ENCODE data around the gene MBD3.
"Not testable (repeated sequence)": the region's sequence is repeated elsewhere in the genome, so short reads cannot be mapped to it uniquely, and the experiment has no call there.

The MBD3 gene, protein sequence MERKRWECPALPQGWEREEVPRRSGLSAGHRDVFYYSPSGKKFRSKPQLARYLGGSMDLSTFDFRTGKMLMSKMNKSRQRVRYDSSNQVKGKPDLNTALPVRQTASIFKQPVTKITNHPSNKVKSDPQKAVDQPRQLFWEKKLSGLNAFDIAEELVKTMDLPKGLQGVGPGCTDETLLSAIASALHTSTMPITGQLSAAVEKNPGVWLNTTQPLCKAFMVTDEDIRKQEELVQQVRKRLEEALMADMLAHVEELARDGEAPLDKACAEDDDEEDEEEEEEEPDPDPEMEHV

DNA sequence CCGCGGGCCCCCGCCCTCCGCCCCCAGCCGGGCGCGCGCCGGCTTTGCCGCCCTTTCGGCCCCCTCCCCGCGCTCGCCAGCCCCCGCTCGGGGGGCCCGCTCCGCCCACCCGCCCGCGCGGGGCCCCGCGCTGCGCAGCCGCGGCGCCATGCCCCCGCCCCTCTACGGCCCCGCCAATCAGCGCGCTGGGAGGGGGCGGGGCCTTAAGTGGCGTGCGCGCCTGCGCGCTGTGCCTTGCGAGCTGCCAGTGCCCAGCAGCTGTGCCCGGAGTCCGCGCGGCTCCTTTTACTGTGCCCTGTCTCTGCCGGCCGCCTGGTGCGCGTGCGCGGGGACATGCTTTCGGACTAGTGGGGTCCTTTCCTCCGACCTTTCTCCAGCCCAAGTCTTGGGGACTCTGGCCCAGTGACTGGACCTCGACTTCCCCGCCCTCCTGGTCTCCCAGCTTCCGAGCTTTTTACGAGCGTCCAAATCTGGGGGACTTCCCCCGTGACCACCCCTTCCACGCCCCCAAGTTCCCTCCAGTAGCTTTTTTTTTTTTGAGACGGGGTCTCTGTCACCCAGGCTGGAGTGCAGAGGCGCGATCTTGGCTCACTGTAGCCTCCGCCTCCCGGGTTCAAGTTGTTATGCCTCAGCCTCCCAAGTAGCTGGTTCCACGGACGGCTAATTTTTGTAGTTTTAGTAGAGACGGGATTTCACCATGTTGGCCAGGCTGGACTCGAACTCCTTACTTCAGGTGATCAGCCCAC, at the start of gene MBD3:
Gene MBD3 (minus strand): TSS at position 111 of the 746 bp plus-strand sequence. CDS start 234 bp downstream, outside the sequence.
- Mint-ChIP-seq H3K4me3 (peak within 1 kb of the TSS; percentile 88), H3K4me1 (peaks cover 20% of the 10 kb centered on the region)

DNA sequence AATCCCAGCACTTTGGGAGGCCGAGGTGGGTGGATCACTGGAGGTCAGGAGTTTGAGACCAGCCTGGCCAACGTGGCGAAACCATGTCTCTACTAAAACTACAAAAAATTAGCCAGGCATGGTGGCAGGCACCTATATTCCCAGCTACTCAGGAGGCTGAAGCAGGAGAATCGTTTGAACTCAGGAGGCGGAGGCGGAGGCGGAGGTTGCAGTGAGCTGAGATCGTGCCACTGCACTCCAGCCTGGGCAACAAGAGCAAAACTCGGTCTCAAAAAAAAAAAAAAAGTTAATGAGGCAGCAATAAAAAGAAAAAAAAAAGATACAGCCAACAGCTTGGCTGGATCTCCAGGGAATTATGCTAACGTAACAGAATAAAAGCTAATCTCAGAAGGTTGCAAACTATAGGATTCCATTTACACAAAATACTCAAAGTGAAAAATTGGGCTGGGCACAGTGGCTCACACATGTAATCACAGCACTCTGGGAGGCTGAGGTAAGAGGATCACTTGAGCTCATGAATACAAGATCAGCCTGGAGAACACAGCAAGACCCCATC, 48.3 kb upstream of the MBD3 start:
- DNase-seq, H3K27me3 Mint-ChIP-seq, H3K27ac Mint-ChIP-seq, H3K9me3 Mint-ChIP-seq, ATAC-seq, H3K4me3 Mint-ChIP-seq, H3K4me1 Mint-ChIP-seq: not testable (repeated sequence)
- peaks cover 31% of the 10 kb centered on the region for H3K36me3 Mint-ChIP-seq (ENCODE audit: low read depth)

More for the DNA sequence above, at the start of gene MBD3:
- ATAC-seq: peak; percentile 81
- peaks cover 26% of the 10 kb centered on the region for H3K36me3 Mint-ChIP-seq (ENCODE audit: low read depth)
- peak within 1 kb of the TSS; percentile 95 for H3K27ac Mint-ChIP-seq
- H3K27me3 Mint-ChIP-seq: no peaks in the 10 kb centered on the region
- peak; percentile 91 for DNase-seq
- no peaks in the 10 kb centered on the region for H3K9me3 Mint-ChIP-seq

DNA sequence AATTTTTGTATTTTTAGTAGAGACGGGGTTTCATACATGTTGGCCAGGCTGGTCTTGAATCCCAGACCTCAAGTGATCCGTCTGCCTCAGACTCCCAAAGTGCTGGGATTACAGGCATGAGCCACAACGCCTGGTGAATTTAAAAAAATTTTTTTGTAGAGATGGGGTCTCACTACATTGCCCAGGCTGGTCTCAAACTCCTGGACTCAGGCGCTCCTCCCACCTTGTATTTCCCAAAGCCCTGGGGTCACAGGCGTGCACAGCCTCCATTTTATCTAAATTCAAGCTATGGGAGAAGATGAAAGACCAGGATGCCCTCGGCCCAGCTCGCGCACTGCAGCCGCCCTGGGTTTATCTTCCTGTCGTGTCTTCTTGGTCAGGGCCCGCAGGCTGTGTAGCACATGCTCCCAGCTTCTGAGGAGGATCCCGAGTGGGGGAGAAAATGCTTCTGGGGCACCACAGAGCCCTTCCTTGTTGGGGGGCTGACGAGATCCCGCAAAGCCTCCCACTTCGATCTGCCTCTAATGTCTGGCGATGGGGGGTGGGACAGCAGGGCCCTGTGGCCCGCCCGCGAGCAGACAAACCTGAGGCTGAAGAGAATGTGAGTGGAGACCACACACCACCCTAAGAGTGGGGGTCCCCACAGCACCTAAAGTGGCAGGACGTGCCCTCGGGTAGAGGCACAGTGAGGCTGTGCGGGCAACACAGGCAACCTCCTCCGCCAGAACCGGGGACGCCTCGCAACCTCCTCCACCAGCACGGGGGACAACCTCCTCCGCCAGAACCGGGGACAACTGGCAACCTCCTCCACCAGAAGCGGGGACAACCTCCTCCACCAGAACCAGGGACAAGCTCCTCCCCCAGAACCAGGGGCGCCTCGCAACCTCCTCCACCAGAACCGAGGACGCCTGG, 43.9 kb upstream of the MBD3 start:
- Mint-ChIP-seq H3K9me3 (no peaks in the 10 kb centered on the region), H3K27ac (no peak overlapping the region), H3K36me3 (ENCODE audit: low read depth) (peaks cover 27% of the 10 kb centered on the region), H3K4me1 (peaks cover 2% of the 10 kb centered on the region), H3K27me3 (no peaks in the 10 kb centered on the region), H3K4me3 (no peak overlapping the region)
- no peak for DNase-seq
- ATAC-seq: no peak

DNA sequence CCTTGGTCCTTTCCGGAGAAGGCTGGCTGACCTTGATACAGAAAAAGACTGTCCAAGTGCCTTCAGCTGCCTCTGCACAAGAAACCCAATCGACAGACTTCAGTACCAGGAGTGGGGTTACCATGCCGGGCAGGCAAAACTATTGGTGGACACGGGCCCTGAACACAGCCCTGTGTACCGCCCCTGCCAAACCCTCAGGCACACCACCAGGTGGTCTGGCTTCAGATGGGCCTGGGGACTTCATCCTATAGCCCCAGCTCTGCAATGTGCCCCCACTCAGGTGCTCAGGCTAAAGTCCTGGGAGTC, 42.2 kb upstream of the MBD3 start:
- peaks cover 2% of the 10 kb centered on the region for H3K4me1 Mint-ChIP-seq
- H3K27ac Mint-ChIP-seq: no peak overlapping the region
- DNase-seq (no peak), ATAC-seq (no peak)
- H3K36me3 Mint-ChIP-seq (ENCODE audit: low read depth): peaks cover 25% of the 10 kb centered on the region
- no peak overlapping the region for H3K4me3 Mint-ChIP-seq
- no peaks in the 10 kb centered on the region for H3K9me3 Mint-ChIP-seq
- H3K27me3 Mint-ChIP-seq: no peaks in the 10 kb centered on the region

DNA sequence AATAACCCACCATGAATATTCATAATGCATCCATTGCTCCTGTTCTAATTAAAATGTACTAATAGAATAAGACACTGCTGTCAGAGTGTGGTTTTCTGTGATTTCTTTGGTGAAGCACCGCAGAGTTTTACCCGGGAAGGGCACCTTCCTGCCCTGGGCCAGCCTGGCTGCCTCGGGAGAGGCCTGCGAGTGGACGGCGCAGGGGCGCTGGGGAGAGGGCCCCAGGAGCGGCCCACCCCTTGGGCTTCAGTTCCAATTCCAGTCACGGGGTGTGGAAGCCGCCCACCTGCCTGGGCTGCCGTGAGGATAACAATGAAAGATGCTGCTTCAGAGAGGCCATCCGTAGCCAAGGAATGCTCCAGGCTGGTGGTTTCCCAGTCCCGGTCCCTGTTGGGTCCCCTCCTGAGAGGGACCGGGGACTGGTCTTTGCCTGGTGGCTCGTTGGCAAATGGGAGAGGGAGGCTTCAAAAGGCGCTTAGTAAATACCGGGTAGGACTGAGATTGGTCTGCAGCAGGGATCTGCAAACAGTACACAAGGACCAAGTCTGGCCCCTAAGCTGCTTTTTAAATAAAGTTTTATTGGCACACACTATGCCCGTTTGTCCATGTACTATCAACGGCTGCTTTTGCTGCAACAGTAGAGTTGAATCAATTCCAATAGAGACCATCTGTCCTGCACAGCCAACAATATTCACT, 41.7 kb upstream of the MBD3 start:
- no peaks in the 10 kb centered on the region for H3K27me3 Mint-ChIP-seq
- peaks cover 2% of the 10 kb centered on the region for H3K4me1 Mint-ChIP-seq
- H3K27ac Mint-ChIP-seq: no peak overlapping the region
- H3K9me3 Mint-ChIP-seq: no peaks in the 10 kb centered on the region
- ATAC-seq (no peak), DNase-seq (no peak)
- H3K36me3 Mint-ChIP-seq (ENCODE audit: low read depth): peaks cover 20% of the 10 kb centered on the region
- no peak overlapping the region for H3K4me3 Mint-ChIP-seq

DNA sequence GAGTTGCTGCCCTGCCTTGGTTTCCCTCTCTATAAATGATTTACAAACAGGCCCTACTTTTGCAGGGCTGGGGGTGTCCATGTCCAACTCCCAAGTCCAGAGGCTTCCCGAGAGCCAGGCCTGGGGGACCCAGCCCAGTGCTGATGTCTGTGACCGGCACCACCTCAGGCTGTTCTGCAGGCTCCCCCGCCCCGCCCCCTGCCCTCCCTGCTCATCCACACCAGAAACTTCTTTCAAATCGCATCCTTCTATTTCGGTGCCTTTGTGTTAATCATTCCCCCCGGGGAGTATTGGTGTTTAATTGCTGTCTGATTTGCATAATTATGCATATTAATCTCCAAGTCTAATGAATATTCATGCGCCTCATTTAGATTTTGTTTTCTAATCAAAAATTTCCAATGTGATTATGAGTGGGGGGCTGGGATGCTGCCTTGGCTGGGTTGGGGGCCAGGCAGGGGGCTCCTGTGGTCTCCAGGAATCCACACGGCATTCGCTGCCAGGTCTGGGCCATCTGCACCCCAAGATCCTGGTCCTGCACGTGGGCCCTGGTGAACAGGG, 40.7 kb upstream of the MBD3 start:
- Mint-ChIP-seq H3K36me3 (ENCODE audit: low read depth) (peaks cover 12% of the 10 kb centered on the region), H3K27me3 (no peaks in the 10 kb centered on the region), H3K27ac (no peak overlapping the region), H3K4me1 (peaks cover under 1% of the 10 kb centered on the region), H3K4me3 (no peak overlapping the region), H3K9me3 (no peaks in the 10 kb centered on the region)
- no peak for ATAC-seq
- DNase-seq: no peak

DNA sequence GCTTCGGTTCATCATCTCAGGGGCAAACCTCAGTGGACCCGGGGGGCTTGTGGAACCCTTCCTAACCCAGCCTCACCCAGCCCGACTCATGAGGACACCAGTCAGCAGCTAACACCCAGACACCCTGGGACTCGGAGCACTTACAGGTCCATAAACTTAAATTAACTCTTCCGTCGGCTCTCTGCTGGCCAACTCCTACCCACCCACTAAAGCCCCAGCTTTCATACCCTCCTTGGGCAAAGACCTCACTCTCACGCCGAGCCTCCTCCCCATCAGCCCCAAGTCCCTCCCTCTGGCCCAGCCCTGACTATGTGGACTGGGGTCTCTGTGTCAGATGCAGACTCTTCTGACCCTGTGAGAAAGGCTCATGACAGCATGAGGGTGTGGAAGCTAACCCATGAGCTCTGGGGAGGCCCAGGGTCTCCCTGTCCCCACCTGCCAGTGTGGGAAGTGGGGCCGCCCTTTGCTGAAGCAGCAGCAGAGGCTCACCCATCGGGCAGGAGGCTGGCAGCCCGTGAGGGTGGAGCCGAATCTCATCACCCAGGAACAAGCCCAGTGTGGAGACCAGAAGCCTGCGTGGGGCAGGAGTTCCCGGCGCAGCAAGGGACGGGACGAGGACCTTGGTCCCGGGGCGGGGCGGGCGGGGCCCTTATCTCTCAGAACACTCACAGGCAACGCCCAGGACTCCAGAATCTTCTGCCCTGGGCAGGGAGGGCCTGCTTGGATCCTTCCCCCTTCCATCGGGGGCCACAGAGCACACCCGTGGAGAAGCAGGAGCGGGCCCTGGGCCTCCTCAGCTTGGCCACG, 40.0 kb upstream of the MBD3 start:
- ATAC-seq: no peak
- no peak for DNase-seq
- Mint-ChIP-seq H3K4me1 (no peaks in the 10 kb centered on the region), H3K27me3 (no peaks in the 10 kb centered on the region), H3K27ac (no peak overlapping the region), H3K9me3 (no peaks in the 10 kb centered on the region), H3K4me3 (no peak overlapping the region), H3K36me3 (ENCODE audit: low read depth) (peaks cover 11% of the 10 kb centered on the region)

DNA sequence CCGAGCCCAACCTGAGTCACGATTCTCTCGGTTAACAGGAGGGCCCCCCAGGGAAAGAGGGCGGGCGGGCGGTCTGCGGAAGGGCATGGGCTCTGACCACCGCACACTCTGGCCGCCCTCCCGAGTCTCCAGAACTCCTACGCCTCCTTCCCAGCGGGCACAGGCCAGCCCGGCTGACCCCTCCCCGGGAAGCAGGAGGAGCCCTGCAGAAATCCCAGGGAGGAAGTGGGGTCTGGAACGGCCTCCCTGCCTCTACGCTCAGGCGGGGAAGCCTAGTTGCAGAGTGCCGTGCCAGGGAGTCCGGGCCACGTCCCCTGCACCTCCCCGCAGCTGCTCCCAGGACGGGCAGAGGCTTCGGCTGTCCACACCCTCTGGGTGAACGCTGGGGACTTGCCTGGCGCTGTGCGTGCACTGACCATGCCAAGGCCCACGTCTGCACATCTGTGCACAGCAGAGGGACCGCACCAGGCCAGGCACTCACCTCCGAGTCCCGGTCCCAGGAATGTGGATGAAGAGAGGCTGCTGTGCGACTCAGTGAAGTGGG, 39.0 kb upstream of the MBD3 start:
- H3K36me3 Mint-ChIP-seq (ENCODE audit: low read depth): peaks cover 11% of the 10 kb centered on the region
- H3K9me3 Mint-ChIP-seq: no peaks in the 10 kb centered on the region
- H3K27me3 Mint-ChIP-seq: no peaks in the 10 kb centered on the region
- H3K4me1 Mint-ChIP-seq: no peaks in the 10 kb centered on the region
- DNase-seq (no peak), ATAC-seq (peak; percentile 45)
- H3K4me3 Mint-ChIP-seq: no peak overlapping the region
- no peak overlapping the region for H3K27ac Mint-ChIP-seq

DNA sequence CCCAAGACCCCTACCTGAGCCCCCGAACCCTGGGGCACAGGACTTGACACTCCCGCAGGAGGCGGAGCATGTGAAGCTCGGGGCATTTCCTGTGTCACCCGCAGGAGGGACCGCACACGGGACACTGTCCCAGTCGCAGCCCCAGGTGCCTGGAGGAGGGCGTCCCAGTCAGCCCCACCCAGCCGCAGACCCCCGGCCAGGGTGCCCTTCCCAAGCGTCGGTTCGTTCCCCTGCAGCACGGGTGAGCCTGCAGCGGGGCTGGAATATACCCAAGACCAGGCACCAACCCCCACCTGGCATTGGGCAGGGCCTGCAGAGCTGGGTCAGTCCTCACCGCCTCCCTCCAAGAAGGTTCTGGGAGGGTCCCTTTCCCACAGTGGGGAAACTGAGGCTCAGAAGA, 38.1 kb upstream of the MBD3 start:
- no peaks in the 10 kb centered on the region for H3K4me1 Mint-ChIP-seq
- DNase-seq (no peak), ATAC-seq (no peak)
- H3K27me3 Mint-ChIP-seq: no peaks in the 10 kb centered on the region
- H3K9me3 Mint-ChIP-seq: no peaks in the 10 kb centered on the region
- no peak overlapping the region for H3K4me3 Mint-ChIP-seq
- H3K27ac Mint-ChIP-seq: no peak overlapping the region
- peaks cover 7% of the 10 kb centered on the region for H3K36me3 Mint-ChIP-seq (ENCODE audit: low read depth)

DNA sequence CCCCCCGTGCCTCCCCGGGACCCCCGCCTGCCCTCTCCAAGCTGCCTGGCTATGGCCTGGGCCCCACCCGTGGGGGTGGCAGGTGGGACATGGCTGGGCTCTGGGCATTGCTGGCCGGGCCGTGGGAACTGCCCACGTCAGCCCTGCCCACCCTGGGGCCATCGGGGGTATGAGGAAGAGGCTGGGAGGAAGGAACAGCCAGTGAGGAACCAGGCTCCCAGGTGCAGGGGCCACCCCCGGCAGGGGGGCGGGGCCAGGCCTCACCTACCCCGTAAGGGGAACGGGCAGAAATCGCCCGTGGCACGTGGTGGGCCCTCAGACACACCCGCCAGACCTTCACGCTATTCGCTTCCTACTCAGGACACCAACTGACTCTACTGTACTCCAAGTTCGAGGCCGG, 37.3 kb upstream of the MBD3 start:
- H3K27me3 Mint-ChIP-seq: no peaks in the 10 kb centered on the region
- no peak for DNase-seq
- no peak for ATAC-seq
- H3K27ac Mint-ChIP-seq: no peak overlapping the region
- no peaks in the 10 kb centered on the region for H3K4me1 Mint-ChIP-seq
- H3K9me3 Mint-ChIP-seq: no peaks in the 10 kb centered on the region
- peaks cover 3% of the 10 kb centered on the region for H3K36me3 Mint-ChIP-seq (ENCODE audit: low read depth)
- H3K4me3 Mint-ChIP-seq: no peak overlapping the region

DNA sequence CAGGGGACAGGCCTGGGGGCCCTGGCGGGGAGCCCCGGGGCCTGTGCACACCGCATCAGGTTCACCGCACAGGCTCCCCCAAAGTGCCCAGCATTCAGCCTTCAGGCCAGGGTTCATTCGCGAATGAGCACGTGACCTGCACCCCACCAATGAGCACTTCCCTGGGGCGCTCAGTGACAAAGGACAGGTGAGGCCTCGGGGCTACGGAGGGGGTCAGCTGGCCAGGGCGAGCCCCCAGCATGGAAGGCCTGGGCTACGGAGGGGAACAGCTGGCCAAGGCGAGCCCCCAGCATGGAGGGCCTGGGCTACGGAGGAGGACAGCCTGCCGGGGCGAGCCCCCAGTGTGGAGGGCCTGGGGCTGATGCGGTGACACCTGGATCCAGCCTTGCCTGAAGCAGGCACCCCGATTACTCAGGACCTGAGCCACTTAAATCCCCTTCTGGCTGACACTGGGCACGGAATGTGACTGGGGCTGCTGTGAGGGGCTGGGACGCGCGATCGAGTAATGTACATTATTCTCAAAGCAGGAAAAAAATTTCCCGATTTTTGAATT, 36.7 kb upstream of the MBD3 start:
- ATAC-seq (no peak), DNase-seq (no peak)
- no peak overlapping the region for H3K27ac Mint-ChIP-seq
- no peaks in the 10 kb centered on the region for H3K4me1 Mint-ChIP-seq
- H3K36me3 Mint-ChIP-seq (ENCODE audit: low read depth): peaks cover 3% of the 10 kb centered on the region
- H3K9me3 Mint-ChIP-seq: no peaks in the 10 kb centered on the region
- H3K4me3 Mint-ChIP-seq: no peak overlapping the region
- no peaks in the 10 kb centered on the region for H3K27me3 Mint-ChIP-seq

DNA sequence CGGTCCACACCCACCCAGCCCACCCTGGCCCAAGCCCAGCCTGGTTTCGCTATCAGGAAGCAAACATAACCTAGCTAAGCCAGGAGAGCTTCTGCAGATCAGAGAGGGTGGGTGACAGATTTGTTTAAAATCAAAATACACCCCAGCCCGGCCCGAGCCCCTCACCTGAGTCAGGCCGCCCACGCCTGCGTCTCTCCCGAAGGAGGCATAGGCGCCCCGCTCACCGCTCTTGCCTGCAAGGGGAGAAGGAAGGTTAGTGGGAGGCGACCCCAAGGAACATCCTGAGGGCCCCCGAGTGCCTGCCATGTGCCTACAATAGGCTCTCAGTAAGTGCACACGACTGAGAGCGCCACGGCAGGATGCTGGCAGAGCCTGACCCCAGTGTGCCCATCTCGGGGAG, 34.5 kb upstream of the MBD3 start:
- no peaks in the 10 kb centered on the region for H3K27me3 Mint-ChIP-seq
- H3K9me3 Mint-ChIP-seq: no peaks in the 10 kb centered on the region
- H3K4me3 Mint-ChIP-seq: no peak overlapping the region
- no peak for ATAC-seq
- H3K36me3 Mint-ChIP-seq (ENCODE audit: low read depth): peaks cover 6% of the 10 kb centered on the region
- H3K27ac Mint-ChIP-seq: no peak overlapping the region
- H3K4me1 Mint-ChIP-seq: no peaks in the 10 kb centered on the region
- no peak for DNase-seq
